ENCODE results near the gene DYRK2. TPM values are rescaled to one million over a fixed set of nuclear protein-coding genes. Genes with fewer than 3 reads are reported as not detected.

Gene DYRK2
- total and polyA plus RNA-seq, 8 donors = 2.6 to 25.8 (median 12.2) TPM

- Histone ChIP-seq H3K36me3 (no peaks in the 10 kb centered on the region), H3K9me3 (no peaks in the 10 kb centered on the region), H3K4me1 (no peaks in the 10 kb centered on the region), H3K27ac (no peak overlapping the region), H3K4me3 (no peak overlapping the region), H3K27me3 (no peaks in the 10 kb centered on the region)
- DNase-seq (no peak), FAIRE-seq (no peak), ATAC-seq (no peak)
- no peak for TF ChIP-seq CTCF (IDR thresholded peaks at IDR 0.05)
- WGBS, 2 donors = 93 to 96% methylated on average over 5 of the region's 5 CpGs
- intact Hi-C loops (cut with DNase I) = no loop called here
Measured at GRCh38 chr12:67691220-67691619, 42.7 kb downstream of the DYRK2 start.

GRCh38 chr12:67692135-67692534 is 43.6 kb downstream of the DYRK2 start:
- 92 to 95% methylated on average over 3 of the region's 3 CpGs for WGBS, 2 donors
- intact Hi-C loops (cut with DNase I) = no loop called here
- H3K27ac ChIP-seq = no peak overlapping the region
- ATAC-seq = no peak
- H3K27me3 ChIP-seq = no peaks in the 10 kb centered on the region
- DNase-seq = no peak
- no peaks in the 10 kb centered on the region for H3K36me3 ChIP-seq
- no peak for FAIRE-seq
- no peaks in the 10 kb centered on the region for H3K9me3 ChIP-seq
- H3K4me3 ChIP-seq = no peak overlapping the region
- H3K4me1 ChIP-seq = no peaks in the 10 kb centered on the region
- no peak for TF ChIP-seq CTCF (IDR thresholded peaks at IDR 0.05)

- WGBS, 2 donors = 92 to 97% methylated on average over 2 of the region's 2 CpGs
- Histone ChIP-seq H3K4me1 (no peaks in the 10 kb centered on the region), H3K9me3 (no peaks in the 10 kb centered on the region), H3K36me3 (no peaks in the 10 kb centered on the region), H3K27ac (no peak overlapping the region), H3K4me3 (no peak overlapping the region), H3K27me3 (no peaks in the 10 kb centered on the region)
- ATAC-seq (no peak), DNase-seq (no peak), FAIRE-seq (no peak)
- TF ChIP-seq CTCF (IDR thresholded peaks at IDR 0.05) = no peak
- intact Hi-C loops (cut with DNase I) = no loop called here
Measured at GRCh38 chr12:67692966-67693365, 44.4 kb downstream of the DYRK2 start.

GRCh38 chr12:67693894-67694293 is 45.3 kb downstream of the DYRK2 start:
- H3K27ac ChIP-seq = no peak overlapping the region
- ATAC-seq (no peak), DNase-seq (no peak), FAIRE-seq (no peak)
- no peaks in the 10 kb centered on the region for H3K27me3 ChIP-seq
- H3K36me3 ChIP-seq = no peaks in the 10 kb centered on the region
- intact Hi-C loops (cut with DNase I) = no loop called here
- no peak overlapping the region for H3K4me3 ChIP-seq
- 91 to 96% methylated on average over 3 of the region's 3 CpGs for WGBS, 2 donors
- no peaks in the 10 kb centered on the region for H3K4me1 ChIP-seq
- H3K9me3 ChIP-seq = no peaks in the 10 kb centered on the region
- no peak for TF ChIP-seq CTCF (IDR thresholded peaks at IDR 0.05)

- Histone ChIP-seq H3K9me3 (no peaks in the 10 kb centered on the region), H3K36me3 (no peaks in the 10 kb centered on the region), H3K4me3 (no peak overlapping the region), H3K27me3 (no peaks in the 10 kb centered on the region), H3K4me1 (no peaks in the 10 kb centered on the region), H3K27ac (no peak overlapping the region)
- FAIRE-seq (no peak), DNase-seq (no peak), ATAC-seq (no peak)
- no peak for TF ChIP-seq CTCF (IDR thresholded peaks at IDR 0.05)
- whole genome bisulfite sequencing, 2 donors = 29 to 37% methylated on average over 1 of the region's 1 CpG
- intact Hi-C loops (cut with DNase I) = no loop called here
Measured at GRCh38 chr12:67694306-67694900, 45.9 kb downstream of the DYRK2 start.
